LHCN-M2 (cell line): ENCODE data around the gene SMYD3. TPM values are rescaled to one million over a fixed set of nuclear protein-coding genes. Genes with fewer than 3 reads are reported as not detected.
"Not testable (repeated sequence)": the region's sequence is repeated elsewhere in the genome, so short reads cannot be mapped to it uniquely, and the experiment has no call there.

Source experiments
- DNase-seq: peaks from one replicate; pipeline ENCODE4 v3.0.0-alpha.2; 2012; ENCODE audit warnings: low read depth
- total RNA-seq: library from RNA; depleted of rRNA; stranded (reverse); fragments of >200 nt; gene quantifications from 2 replicates; pipeline ENCODE4 v1.2.3, GENCODE V29; 2014

Gene SMYD3
- total RNA-seq, 1 experiment from 2014 or later: 34.0 TPM

- DNase-seq: no peak
Observed at GRCh38 chr1:245958016-245958415, 549.1 kb downstream of the SMYD3 start.

- no peak for DNase-seq
Observed at GRCh38 chr1:245957427-245957826, 549.7 kb downstream of the SMYD3 start.

- DNase-seq: no peak
Observed at GRCh38 chr1:245956225-245956624, 550.9 kb downstream of the SMYD3 start.

GRCh38 chr1:245953876-245954660, 553.0 kb downstream of the SMYD3 start:
- DNase-seq: no peak

- no peak for DNase-seq
Observed at GRCh38 chr1:245952383-245953026, 554.6 kb downstream of the SMYD3 start.

GRCh38 chr1:245948786-245949185, 558.3 kb downstream of the SMYD3 start:
- no peak for DNase-seq

GRCh38 chr1:245946905-245947304, 560.2 kb downstream of the SMYD3 start:
- no peak for DNase-seq

DNA sequence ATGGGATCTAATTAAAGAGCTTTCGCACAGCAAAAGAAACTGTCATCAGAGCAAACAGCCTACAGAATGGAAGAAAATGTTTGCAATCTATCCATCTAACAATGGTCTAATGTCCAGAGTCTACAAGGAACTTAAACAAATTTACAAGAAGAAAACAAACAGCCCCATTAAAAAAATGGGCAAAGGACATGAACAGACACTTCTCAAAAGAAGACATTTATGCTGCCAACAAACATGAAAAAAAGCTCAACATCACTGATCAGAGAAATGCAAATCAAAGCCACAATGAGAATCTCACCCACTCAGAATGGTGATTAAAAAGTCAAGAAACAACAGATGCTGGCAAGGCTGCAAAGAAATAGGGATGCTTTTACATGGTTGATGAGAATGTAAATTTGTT, 561.9 kb downstream of the SMYD3 start:
- DNase-seq: not testable (repeated sequence)

- DNase-seq: no peak
Observed at GRCh38 chr1:245942856-245943255, 564.2 kb downstream of the SMYD3 start.

DNA sequence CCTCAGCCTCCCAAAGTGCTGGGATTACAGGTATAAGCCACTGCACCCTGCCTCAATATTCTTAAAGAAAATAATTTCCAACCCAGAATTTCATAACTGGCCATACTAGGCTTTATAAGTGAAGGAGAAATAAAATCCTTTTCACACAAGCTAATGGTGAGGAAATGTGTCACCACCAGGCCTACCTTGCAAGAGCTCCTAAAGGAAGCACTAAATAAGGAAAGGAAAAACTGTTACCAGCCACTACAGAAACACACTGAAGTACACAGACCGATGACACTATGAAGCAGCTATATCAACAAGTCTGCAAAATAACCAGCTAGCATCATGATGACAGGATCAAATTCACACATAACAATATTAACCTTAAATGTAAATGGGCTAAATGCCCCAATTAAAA, 565.3 kb downstream of the SMYD3 start:
- DNase-seq: not testable (repeated sequence)

DNA sequence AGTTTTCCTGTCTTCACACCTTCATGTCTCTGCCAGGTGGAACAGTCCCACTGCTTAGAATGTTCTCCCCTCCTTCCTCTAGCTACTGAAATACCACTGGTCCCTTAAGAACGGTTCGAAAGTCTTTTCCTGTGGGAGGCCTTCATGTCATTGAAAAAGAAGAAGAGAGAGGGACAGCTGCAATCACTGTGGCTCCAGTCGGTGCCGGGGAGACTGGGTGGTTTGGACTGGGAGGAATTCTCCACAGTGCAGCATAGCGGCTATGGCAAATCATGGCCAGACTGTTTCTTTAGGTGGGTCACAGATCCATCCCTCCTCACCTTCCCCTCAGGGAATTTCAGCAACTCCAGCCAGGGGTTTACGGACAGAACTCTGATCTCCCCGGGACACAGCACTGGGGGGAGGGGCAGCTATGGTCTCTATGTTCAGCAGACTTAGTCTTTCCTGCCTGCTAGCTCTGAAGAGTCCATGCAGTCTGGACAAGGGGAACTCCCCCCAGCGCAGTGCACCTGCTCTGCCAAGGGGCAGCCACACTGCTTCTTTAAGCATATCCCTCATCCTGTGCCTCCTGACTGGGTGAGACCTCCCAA, 567.2 kb downstream of the SMYD3 start:
- peak; percentile 25 for DNase-seq

DNA sequence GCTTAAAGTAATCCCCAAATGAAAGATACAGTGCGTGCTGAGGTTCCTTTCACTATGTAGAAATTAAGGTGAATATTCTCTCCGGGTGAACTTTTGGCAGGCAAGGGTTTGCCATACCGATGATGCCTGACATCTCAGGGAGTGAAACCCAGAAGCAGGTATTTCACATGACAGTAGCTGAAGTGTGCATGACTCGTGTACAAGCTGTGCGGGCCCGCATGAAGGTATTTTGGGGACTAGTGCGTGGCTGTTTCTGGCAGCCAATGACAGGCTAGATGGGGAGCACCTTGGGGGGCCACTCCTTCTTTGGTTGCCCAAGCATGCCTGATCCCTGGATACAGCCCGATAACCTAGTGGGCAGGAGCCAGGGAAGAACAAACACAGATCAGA, 569.0 kb downstream of the SMYD3 start:
- no peak for DNase-seq

DNA sequence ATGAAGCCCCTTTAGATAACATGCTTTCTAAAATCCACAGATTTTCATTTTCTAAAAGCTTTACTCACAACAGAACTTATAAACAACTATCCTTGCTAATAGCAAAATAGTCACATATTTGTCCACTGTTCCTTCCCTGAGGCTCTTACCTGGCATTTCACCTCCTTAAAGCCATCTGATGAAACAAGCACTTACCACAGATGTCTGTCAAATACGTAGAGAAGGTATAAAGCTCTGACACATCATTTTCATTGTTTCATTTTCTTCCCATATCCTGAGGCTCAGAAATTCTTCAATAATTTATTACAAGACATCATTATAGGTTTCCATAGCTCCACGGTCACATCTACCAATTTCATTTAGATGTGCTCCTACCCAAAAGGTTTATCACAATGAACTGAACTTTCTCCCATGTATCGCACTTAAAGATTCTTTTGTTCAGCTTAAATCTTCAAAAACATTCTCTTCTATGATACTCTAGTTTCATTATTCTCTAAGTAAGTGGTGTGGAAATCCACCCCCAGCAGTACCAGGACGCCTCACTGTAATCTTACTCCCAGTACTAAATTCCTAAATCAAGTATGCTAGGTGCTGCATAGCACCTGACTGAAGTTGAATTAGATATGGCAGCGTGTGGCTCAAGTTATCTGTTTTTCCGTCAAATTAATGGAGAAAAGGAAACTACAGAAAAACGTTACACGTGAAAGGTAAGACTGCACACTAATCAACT, 569.6 kb downstream of the SMYD3 start:
- DNase-seq: no peak

DNA sequence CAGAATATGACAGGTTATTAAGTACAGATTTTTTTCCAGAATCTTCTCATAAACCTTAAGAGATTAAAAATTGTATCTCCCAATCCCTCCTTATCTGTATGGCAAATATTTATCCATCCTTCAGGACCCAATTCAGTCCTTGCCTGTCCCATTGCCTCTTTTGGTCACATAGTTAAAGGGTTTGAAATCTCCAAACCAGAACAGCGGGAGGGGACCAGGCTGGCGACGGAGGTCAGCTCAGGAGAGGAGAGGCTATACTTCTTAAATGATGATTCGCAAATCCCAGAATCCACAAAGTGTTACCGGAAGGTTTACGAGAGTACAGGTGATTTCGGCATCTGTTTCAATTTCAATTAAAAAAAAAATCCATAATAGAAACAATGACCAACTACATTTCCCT, 572.7 kb downstream of the SMYD3 start:
- no peak for DNase-seq

- no peak for DNase-seq
Observed at GRCh38 chr1:245933431-245934045, 573.5 kb downstream of the SMYD3 start.

- DNase-seq: no peak
Observed at GRCh38 chr1:245932302-245932972, 574.6 kb downstream of the SMYD3 start.

DNA sequence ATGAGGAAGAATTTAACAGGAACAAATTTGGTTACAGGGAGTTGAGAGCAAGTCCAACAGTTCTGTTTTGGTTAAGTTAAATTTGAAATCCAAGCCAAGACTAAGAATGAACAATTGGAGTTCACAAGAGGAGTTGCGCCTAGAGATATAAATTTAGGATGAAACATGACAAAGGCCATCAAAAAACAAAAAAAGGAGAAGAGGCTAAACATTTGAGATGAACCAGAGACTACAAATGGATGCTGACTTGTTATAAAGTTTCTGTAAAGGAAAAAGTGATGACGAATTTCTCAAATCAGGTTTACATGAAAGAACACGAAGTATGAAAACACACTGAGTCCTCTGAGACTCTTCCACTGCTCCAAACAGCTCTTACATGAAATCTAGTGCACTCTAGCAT, 575.6 kb downstream of the SMYD3 start:
- DNase-seq: no peak

- DNase-seq: no peak
Observed at GRCh38 chr1:245929224-245929623, 577.9 kb downstream of the SMYD3 start.

DNA sequence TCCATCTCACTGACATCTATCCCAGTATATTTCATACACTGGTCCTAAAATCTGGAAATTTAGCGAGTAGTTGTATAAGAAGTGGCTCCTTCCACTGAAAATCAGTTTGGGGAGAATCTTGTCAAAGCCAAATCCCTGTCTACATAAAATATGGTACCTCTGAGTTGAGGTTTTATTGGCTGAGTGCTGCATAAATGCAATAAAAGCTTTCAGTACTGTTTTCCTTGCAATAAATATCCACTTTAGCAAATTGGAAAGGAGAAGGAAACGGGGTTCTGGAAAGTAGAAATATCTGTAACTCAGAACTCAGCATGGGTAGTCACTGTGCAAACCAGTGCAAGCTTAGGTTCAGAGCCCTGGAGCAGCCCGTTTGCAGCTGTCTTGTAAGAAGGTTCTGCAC, 580.2 kb downstream of the SMYD3 start:
- DNase-seq: no peak

DNA sequence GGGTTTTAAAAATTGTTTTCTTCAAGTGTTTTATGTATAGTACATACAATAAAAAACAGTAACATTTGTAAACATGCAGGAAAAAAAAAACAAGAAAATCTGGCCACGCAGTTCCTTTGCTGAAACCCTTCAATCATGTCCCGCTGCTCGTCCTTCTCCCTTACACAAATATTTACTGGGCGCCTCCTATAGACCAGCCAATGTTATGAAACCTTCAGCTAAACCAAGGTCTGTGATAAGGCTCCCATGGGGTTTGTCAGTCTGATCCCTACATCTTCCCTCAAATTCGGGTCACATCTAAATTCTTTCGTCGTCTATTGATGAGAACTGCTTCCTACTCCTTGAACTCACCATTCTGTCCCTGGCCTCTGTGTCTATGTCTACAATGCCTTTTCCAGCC, 583.9 kb downstream of the SMYD3 start:
- DNase-seq: no peak

DNA sequence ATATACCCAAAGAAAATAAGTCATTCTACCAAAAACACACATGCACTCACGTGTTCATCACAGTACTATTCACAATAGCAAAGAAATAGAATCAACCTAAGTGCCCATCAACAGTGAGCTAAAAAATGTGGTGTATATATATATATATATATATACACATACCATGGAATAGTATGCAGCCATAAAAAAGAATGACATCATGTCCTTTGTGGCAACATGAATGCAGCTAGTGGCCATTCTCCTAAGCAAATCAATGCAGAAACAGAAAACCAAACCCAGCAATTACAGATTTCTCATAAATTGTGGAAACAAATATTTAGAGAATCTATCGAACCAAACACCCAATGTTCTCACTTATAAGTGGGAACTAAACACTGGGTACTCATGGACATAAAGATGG, 585.7 kb downstream of the SMYD3 start:
- no peak for DNase-seq
